ENCODE results near the gene FRMD3.

Gene FRMD3

DNA sequence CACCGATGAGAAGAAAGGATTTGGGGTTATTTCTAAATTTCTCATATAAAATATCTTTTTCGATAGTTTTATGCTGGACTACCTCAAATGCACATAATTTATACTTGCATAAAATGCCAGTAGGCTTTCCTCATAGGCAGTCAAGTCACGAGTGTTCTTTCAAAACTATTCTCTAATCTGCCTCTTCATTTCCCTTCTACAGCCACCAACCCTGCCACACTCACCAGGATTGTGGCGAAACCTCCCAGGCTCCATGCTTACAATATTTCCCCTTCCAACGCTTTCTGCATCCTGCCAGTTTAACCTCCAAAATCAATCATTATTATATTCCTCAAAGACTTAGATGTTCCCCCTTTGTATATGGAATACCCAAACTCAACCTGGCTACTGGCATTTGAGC, 65.4 kb downstream of the FRMD3 start:
- Histone ChIP-seq H3K4me1 (ENCODE audit: insufficient read depth, low read length, poor library complexity, severe bottlenecking) (no peaks in the 10 kb centered on the region), H3K9ac (ENCODE audit: low read depth, low read length, poor library complexity, severe bottlenecking) (no peak overlapping the region), H3K9me3 (ENCODE audit: insufficient read depth, low read depth, low read length) (no peaks in the 10 kb centered on the region), H3K4me3 (ENCODE audit: low read length, poor library complexity, severe bottlenecking) (no peak overlapping the region), H3K36me3 (ENCODE audit: insufficient read depth, low read length) (no peaks in the 10 kb centered on the region), H3K9me2 (replicated peaks; ENCODE audit: low read depth, low read length) (no peaks in the 10 kb centered on the region; the same call in 1 of the 2 replicates), H4K20me1 (ENCODE audit: insufficient read depth, low read length, poor library complexity, severe bottlenecking) (no peaks in the 10 kb centered on the region), H3K27me3 (ENCODE audit: insufficient read depth, low read length, poor library complexity, severe bottlenecking) (no peaks in the 10 kb centered on the region), H3K4me2 (ENCODE audit: low read depth, low read length, poor library complexity, severe bottlenecking) (no peak overlapping the region), H2AFZ (ENCODE audit: low read length) (no peak overlapping the region), H3F3A (ENCODE audit: low read depth) (no peaks in the 10 kb centered on the region), H3K79me2 (ENCODE audit: insufficient read depth, low read length) (no peaks in the 10 kb centered on the region)
- TF ChIP-seq, protein P1, sequence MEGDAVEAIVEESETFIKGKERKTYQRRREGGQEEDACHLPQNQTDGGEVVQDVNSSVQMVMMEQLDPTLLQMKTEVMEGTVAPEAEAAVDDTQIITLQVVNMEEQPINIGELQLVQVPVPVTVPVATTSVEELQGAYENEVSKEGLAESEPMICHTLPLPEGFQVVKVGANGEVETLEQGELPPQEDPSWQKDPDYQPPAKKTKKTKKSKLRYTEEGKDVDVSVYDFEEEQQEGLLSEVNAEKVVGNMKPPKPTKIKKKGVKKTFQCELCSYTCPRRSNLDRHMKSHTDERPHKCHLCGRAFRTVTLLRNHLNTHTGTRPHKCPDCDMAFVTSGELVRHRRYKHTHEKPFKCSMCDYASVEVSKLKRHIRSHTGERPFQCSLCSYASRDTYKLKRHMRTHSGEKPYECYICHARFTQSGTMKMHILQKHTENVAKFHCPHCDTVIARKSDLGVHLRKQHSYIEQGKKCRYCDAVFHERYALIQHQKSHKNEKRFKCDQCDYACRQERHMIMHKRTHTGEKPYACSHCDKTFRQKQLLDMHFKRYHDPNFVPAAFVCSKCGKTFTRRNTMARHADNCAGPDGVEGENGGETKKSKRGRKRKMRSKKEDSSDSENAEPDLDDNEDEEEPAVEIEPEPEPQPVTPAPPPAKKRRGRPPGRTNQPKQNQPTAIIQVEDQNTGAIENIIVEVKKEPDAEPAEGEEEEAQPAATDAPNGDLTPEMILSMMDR (conservative IDR thresholded peaks at IDR 0.05; ENCODE audit: low read length) = no peak
- TF ChIP-seq EZH2phosphoT487 (IDR thresholded peaks at IDR 0.05; ENCODE audit: borderline replicate concordance) = no peak

DNA sequence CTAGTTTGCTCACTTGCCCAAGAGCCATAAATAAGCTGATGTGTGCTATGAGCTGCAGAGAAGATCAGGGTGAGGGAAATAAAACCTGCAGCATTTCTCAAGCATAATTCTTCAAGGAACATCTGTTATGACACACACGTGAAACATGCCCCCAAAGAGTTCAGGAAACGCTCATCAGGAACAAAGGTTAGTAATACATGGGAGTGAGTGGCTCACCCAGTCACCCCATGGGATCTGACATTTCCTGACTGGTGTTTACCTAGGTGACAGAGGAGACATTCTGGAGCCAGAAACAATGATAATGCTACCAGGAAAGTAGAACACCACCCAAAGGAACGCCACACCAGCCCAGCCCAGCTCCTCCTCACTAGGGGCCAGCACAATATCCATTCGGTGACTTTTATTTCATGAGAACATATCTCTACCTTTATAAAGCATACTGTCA, 66.0 kb downstream of the FRMD3 start:
- H2AFZ ChIP-seq (ENCODE audit: low read length) = no peak overlapping the region

GRCh38 chr9:83471241-83471640, 67.0 kb downstream of the FRMD3 start:
- no peaks in the 10 kb centered on the region for H3K9me3 ChIP-seq (ENCODE audit: insufficient read depth, low read depth, low read length)
- no peaks in the 10 kb centered on the region for H3K36me3 ChIP-seq (ENCODE audit: insufficient read depth, low read length)
- H3K27me3 ChIP-seq (ENCODE audit: insufficient read depth, low read length, poor library complexity, severe bottlenecking) = no peaks in the 10 kb centered on the region
- H3K9ac ChIP-seq (ENCODE audit: low read depth, low read length, poor library complexity, severe bottlenecking) = no peak overlapping the region
- no peaks in the 10 kb centered on the region for H4K20me1 ChIP-seq (ENCODE audit: insufficient read depth, low read length, poor library complexity, severe bottlenecking)
- no peaks in the 10 kb centered on the region for H3F3A ChIP-seq (ENCODE audit: low read depth)
- H3K79me2 ChIP-seq (ENCODE audit: insufficient read depth, low read length) = no peaks in the 10 kb centered on the region
- H3K4me1 ChIP-seq (ENCODE audit: insufficient read depth, low read length, poor library complexity, severe bottlenecking) = no peaks in the 10 kb centered on the region
- H3K4me3 ChIP-seq (ENCODE audit: low read length, poor library complexity, severe bottlenecking) = no peak overlapping the region
- H3K4me2 ChIP-seq (ENCODE audit: low read depth, low read length, poor library complexity, severe bottlenecking) = no peak overlapping the region
- H2AFZ ChIP-seq (ENCODE audit: low read length) = no peak overlapping the region
- no peak for TF ChIP-seq EZH2phosphoT487 (IDR thresholded peaks at IDR 0.05; ENCODE audit: borderline replicate concordance)
- TF ChIP-seq, protein P1 (conservative IDR thresholded peaks at IDR 0.05; ENCODE audit: low read length) = no peak
- H3K9me2 ChIP-seq (replicated peaks; ENCODE audit: low read depth, low read length) = no peaks in the 10 kb centered on the region

More for the DNA sequence above, 66.0 kb downstream of the FRMD3 start:
- no peak overlapping the region for H3K4me2 ChIP-seq (ENCODE audit: low read depth, low read length, poor library complexity, severe bottlenecking)
- H3F3A ChIP-seq (ENCODE audit: low read depth) = no peaks in the 10 kb centered on the region
- H3K79me2 ChIP-seq (ENCODE audit: insufficient read depth, low read length) = no peaks in the 10 kb centered on the region
- no peaks in the 10 kb centered on the region for H3K9me3 ChIP-seq (ENCODE audit: insufficient read depth, low read depth, low read length)
- no peak overlapping the region for H3K4me3 ChIP-seq (ENCODE audit: low read length, poor library complexity, severe bottlenecking)
- H3K27me3 ChIP-seq (ENCODE audit: insufficient read depth, low read length, poor library complexity, severe bottlenecking) = no peaks in the 10 kb centered on the region
- no peak overlapping the region for H3K9ac ChIP-seq (ENCODE audit: low read depth, low read length, poor library complexity, severe bottlenecking)
- H3K4me1 ChIP-seq (ENCODE audit: insufficient read depth, low read length, poor library complexity, severe bottlenecking) = no peaks in the 10 kb centered on the region
- H4K20me1 ChIP-seq (ENCODE audit: insufficient read depth, low read length, poor library complexity, severe bottlenecking) = no peaks in the 10 kb centered on the region
- H3K9me2 ChIP-seq (replicated peaks; ENCODE audit: low read depth, low read length) = no peaks in the 10 kb centered on the region
- TF ChIP-seq EZH2phosphoT487 (IDR thresholded peaks at IDR 0.05; ENCODE audit: borderline replicate concordance) = no peak
- TF ChIP-seq, protein P1 (conservative IDR thresholded peaks at IDR 0.05; ENCODE audit: low read length) = no peak
- no peaks in the 10 kb centered on the region for H3K36me3 ChIP-seq (ENCODE audit: insufficient read depth, low read length)
